SK-N-SH (cell line): Measurements from ENCODE around the gene VIPR2. TPM values are rescaled to one million over a fixed set of nuclear protein-coding genes. Genes with fewer than 3 reads are reported as not detected.

Experiments used
- CTCF ChIA-PET: fragments of 300-600, 350-600 bp; formaldehyde crosslinking; extraction: SDS; loops from one replicate; lab custom pipeline; 2021; lab: Yijun Ruan, JAX
- POLR2A ChIA-PET: fragments of 350-600 bp; sonication (Branson Sonifier 250); formaldehyde crosslinking; extraction: SDS; loops from one replicate; lab custom pipeline; 2020; ENCODE audit warnings: antibody characterized with exemption, inconsistent platforms; lab: Yijun Ruan, JAX
- DNase-seq: peaks from one replicate; pipeline ENCODE4 v3.0.0; 2012
- H2AFZ ChIP-seq: fragments of 200-600 bp; sonication (generic); 2 replicates; pipeline ENCODE4 v1.8.1; 2016; ENCODE audit warnings: antibody characterized with exemption, mild to moderate bottlenecking, low read depth
- H3F3A ChIP-seq: fragments of 200-600 bp; sonication (generic); replicated peaks from 2 replicates; pipeline ENCODE3; 2016; ENCODE audit warnings: antibody characterized with exemption, mild to moderate bottlenecking; ENCODE audit not compliant: insufficient read depth
- H3K27ac ChIP-seq, 2 experiments: fragments of 200-500 bp in 1 of 2; fragments of 200-600 bp in 1 of 2; sonication (Bioruptor generic) in 1 of 2; sonication (generic), shearing (Covaris generic) in 1 of 2; 2 replicates each; pipeline versions ENCODE4 v1.5.1 to v1.6.1; 2014 to 2016; ENCODE audit warnings: low read depth in 2 of 2, inconsistent platforms in 1 of 2, low read length in 1 of 2, mild to moderate bottlenecking in 1 of 2, mixed read lengths in 1 of 2
- H3K27me3 ChIP-seq: fragments of 200-600 bp; sonication (generic), shearing (Covaris generic); 2 replicates; pipeline ENCODE4 v1.6.1; 2016; ENCODE audit warnings: mixed run types; ENCODE audit not compliant: insufficient read depth
- H3K36me3 ChIP-seq, 2 experiments: fragments of 200-500 bp in 1 of 2; fragments of 200-600 bp in 1 of 2; sonication (Bioruptor generic) in 1 of 2; sonication (generic) in 1 of 2; replicated peaks in 1 of 2; 2 replicates each; pipeline versions ENCODE3 to v1.5.1; 2014 to 2016; ENCODE audit warnings: low read length in 1 of 2, mild to moderate bottlenecking in 1 of 2; ENCODE audit not compliant: insufficient read depth in 2 of 2, control insufficient read depth in 1 of 2
- H3K4me1 ChIP-seq, 2 experiments: fragments of 200-500 bp in 1 of 2; fragments of 200-600 bp in 1 of 2; sonication (Bioruptor generic) in 1 of 2; sonication (generic), shearing (Covaris generic) in 1 of 2; 2 replicates each; pipeline versions ENCODE4 v1.5.1 to v1.6.1; 2014 to 2016; ENCODE audit warnings: low read depth in 1 of 2, low read length in 1 of 2, mixed run types in 1 of 2; ENCODE audit not compliant: insufficient read depth in 2 of 2, control insufficient read depth in 1 of 2
- H3K4me2 ChIP-seq: fragments of 200-600 bp; sonication (generic), shearing (Covaris generic); 2 replicates; pipeline ENCODE4 v1.6.1; 2017; ENCODE audit warnings: mixed run types
- H3K4me3 ChIP-seq, 2 experiments: fragments of 200-500 bp in 1 of 2; fragments of 200-600 bp in 1 of 2; sonication (Bioruptor generic) in 1 of 2; sonication (generic), shearing (Covaris generic) in 1 of 2; 2 replicates each; pipeline versions ENCODE4 v1.5.1 to v1.8.1; 2014 to 2016; ENCODE audit warnings: low read depth in 2 of 2, inconsistent platforms in 1 of 2, low read length in 1 of 2, mild to moderate bottlenecking in 1 of 2, mixed read lengths in 1 of 2, moderate library complexity in 1 of 2
- H3K79me2 ChIP-seq: fragments of 200-600 bp; sonication (generic); 2 replicates; pipeline ENCODE4 v1.8.1; 2017; ENCODE audit warnings: mild to moderate bottlenecking; ENCODE audit not compliant: insufficient read depth
- H3K9ac ChIP-seq: fragments of 200-600 bp; sonication (generic); 2 replicates; pipeline ENCODE4 v1.6.1; 2017; ENCODE audit warnings: mixed run types
- H3K9me2 ChIP-seq: fragments of 200-600 bp; sonication (generic); 2 replicates; pipeline ENCODE4 v1.6.1; 2017; ENCODE audit warnings: mixed run types
- H3K9me3 ChIP-seq: fragments of 200-600 bp; sonication (generic); 2 replicates; pipeline ENCODE4 v1.6.1; 2017; ENCODE audit warnings: mixed run types, mild to moderate bottlenecking, moderate library complexity
- H4K20me1 ChIP-seq: fragments of 200-600 bp; sonication (generic); 2 replicates; pipeline ENCODE4 v1.6.1; 2017; ENCODE audit warnings: mild to moderate bottlenecking, mixed run types; ENCODE audit not compliant: insufficient read depth
- CHD2 ChIP-seq: fragments of 150-350 bp; IDR thresholded peaks from 2 replicates; pipeline ENCODE4 v1.6.1; 2018; ENCODE audit warnings: low read length; ENCODE audit not compliant: partially characterized antibody
- ELF1 ChIP-seq: IDR thresholded peaks from 2 replicates; pipeline ENCODE4 v1.4.0; 2012
- EP300 ChIP-seq, 2 experiments: IDR thresholded peaks; 2 replicates each; pipeline versions ENCODE4 v1.4.0 to v1.6.1; 2012; ENCODE audit warnings: borderline replicate concordance in 1 of 2, low read depth in 1 of 2, low read length in 1 of 2
- FOSL2 ChIP-seq: IDR thresholded peaks from 2 replicates; pipeline ENCODE4 v1.4.0; 2012; ENCODE audit warnings: low read depth, mild to moderate bottlenecking, moderate library complexity, borderline replicate concordance
- FOXM1 ChIP-seq: IDR thresholded peaks from 2 replicates; pipeline ENCODE4 v1.4.0; 2012; ENCODE audit warnings: low read depth, mild to moderate bottlenecking
- GABPA ChIP-seq: IDR thresholded peaks from 2 replicates; pipeline ENCODE4 v1.4.0; 2012; ENCODE audit warnings: low read depth, mild to moderate bottlenecking
- GATA2 ChIP-seq: sonication (generic); formaldehyde crosslinking; IDR thresholded peaks from 2 replicates; pipeline ENCODE4 v1.5.0; 2020; ENCODE audit warnings: mild to moderate bottlenecking, missing genetic modification reagents
- MEF2A ChIP-seq: IDR thresholded peaks from 2 replicates; pipeline ENCODE4 v1.4.0; 2012; ENCODE audit warnings: low read depth, borderline replicate concordance
- MXI1 ChIP-seq: IDR thresholded peaks from 2 replicates; pipeline ENCODE4 v1.6.1; 2012; ENCODE audit warnings: mild to moderate bottlenecking, low read depth, low read length, improper control_type of control experiment
- PBX3 ChIP-seq: IDR thresholded peaks from 2 replicates; pipeline ENCODE4; 2012
- POLR2AphosphoS5 ChIP-seq: IDR thresholded peaks from 2 replicates; pipeline ENCODE4 v1.6.1; 2012; ENCODE audit warnings: low read depth, low read length
- RCOR1 ChIP-seq: fragments of 150-350 bp; IDR thresholded peaks from 2 replicates; pipeline ENCODE4 v1.6.1; 2017; ENCODE audit warnings: antibody characterized with exemption, low read length
- RXRA ChIP-seq: IDR thresholded peaks from 2 replicates; pipeline ENCODE4 v1.4.0; 2012; ENCODE audit warnings: low read depth, mild to moderate bottlenecking, borderline replicate concordance
- SMC3 ChIP-seq: IDR thresholded peaks from 2 replicates; pipeline ENCODE4 v1.6.1; 2012; ENCODE audit warnings: low read depth, low read length, improper control_type of control experiment
- TEAD4 ChIP-seq: IDR thresholded peaks from 2 replicates; pipeline ENCODE4 v1.4.0; 2012; ENCODE audit warnings: mild to moderate bottlenecking, borderline replicate concordance; ENCODE audit not compliant: insufficient read depth
- YY1 ChIP-seq: IDR thresholded peaks from 2 replicates; pipeline ENCODE4 v1.4.0; 2012; ENCODE audit warnings: low read depth, mild to moderate bottlenecking
- WGBS: methylation state at CpG from one replicate; pipeline ENCODE4 v1.1.6; 2017; ENCODE audit warnings: low lambda C conversion rate; 5-methylcytosine and 5-hydroxymethylcytosine counted together
- polyA plus RNA-seq, 3 experiments: library from polyadenylated mRNA; depleted of rRNA; stranded (reverse); fragments of >200 nt; gene quantifications; 2 replicates each; pipeline ENCODE4 v1.2.3, GENCODE V29; 2012
- TF ChIP-seq, protein P1 (sequence below): IDR thresholded peaks from 2 replicates; pipeline ENCODE4 v1.4.0; 2012; ENCODE audit warnings: low read depth, borderline replicate concordance
- TF ChIP-seq, protein P2 (sequence below): fragments of 150-350 bp; IDR thresholded peaks from 2 replicates; pipeline ENCODE4 v1.6.1; 2017; ENCODE audit warnings: antibody characterized with exemption, low read length, low read depth, borderline replicate concordance
- TF ChIP-seq, protein P3 (sequence below): fragments of 150-350 bp; IDR thresholded peaks from 2 replicates; pipeline ENCODE4 v1.6.1; 2016; ENCODE audit warnings: mild to moderate bottlenecking, low read depth, low read length

VIPR2 gene
- polyA plus RNA-seq, 1 of the 3 experiments (the other 2 are of a cell fraction): not detected

GRCh38 chr7:159016591-159016990 lies 128.1 kb downstream of the VIPR2 start:
- POLR2A ChIA-PET: no interaction called here
- no peak for TF ChIP-seq GATA2 (CRISPR knock-in tag)
- no peak for TF ChIP-seq CHD2
- no peak for TF ChIP-seq POLR2AphosphoS5
- no peak for TF ChIP-seq FOXM1
- TF ChIP-seq EP300 (IDR thresholded peaks at IDR 0.05; ENCODE audit: borderline replicate concordance in 1 of 2, low read depth in 1 of 2, low read length in 1 of 2): no peak
- TF ChIP-seq, protein P1, sequence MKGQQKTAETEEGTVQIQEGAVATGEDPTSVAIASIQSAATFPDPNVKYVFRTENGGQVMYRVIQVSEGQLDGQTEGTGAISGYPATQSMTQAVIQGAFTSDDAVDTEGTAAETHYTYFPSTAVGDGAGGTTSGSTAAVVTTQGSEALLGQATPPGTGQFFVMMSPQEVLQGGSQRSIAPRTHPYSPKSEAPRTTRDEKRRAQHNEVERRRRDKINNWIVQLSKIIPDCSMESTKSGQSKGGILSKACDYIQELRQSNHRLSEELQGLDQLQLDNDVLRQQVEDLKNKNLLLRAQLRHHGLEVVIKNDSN: no peak
- no peak for TF ChIP-seq MXI1
- no peak for TF ChIP-seq RXRA
- TF ChIP-seq SMC3: no peak
- TF ChIP-seq YY1: no peak
- no peak for TF ChIP-seq MEF2A
- TF ChIP-seq ELF1: no peak
- TF ChIP-seq GABPA: no peak

DNA sequence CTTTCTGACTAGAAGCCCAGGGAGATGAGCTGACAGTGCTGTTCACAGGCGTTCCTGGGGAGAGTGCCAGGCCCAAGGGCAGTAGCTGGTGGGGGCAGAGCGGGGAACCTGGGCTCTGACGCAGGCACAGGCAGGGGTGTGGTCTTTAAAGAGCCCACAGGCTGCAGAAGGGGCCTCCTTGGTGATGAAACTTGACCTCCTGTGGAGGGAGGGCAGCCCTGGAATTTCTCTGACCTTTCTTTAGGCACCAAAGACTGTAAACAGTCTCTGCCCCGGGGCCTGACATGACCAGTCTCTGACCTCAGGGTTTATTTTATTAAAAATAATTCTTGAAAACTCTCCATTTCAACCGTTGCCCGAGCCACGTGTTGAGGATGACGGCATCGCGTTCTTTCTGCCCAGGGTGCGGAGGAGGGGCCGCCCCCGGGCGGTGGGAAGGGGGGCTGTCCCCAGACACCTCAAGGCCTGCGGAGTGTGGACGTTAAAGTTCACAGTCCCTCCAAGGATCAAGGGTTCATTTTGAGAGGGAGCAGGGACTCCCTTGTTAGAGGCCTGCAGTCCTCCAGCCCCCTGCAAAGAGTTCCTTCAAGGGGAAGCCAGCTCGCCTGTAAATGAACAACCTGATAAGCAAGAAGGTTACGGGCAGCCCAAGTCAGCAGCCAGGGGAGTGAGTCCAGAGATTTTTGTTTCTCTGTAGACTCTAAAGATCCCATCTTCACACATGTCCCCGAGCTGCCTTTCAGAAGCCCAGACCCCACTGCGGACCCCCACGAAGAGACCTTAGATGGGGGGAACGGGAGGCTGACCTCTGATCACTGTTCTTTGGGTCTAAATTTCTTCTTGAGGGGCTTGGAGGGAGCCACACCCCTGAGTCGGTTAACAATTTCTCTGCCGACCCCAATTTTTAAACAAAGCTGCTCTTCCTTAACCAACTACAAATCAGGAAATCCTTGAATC lies 128.9 kb downstream of the VIPR2 start:
- H3K4me1 ChIP-seq: peaks cover 0 to 17% of the 10 kb centered on the region in 2 experiments; a peak in 1 of 4 replicates
- no peak overlapping the region for H3K9ac ChIP-seq
- no peak overlapping the region for H3K4me3 ChIP-seq
- POLR2A ChIA-PET: interaction anchor here (0.7 kb wide), 1 partner anchor 604 kb away, joined by 3 read pairs; no protein-coding TSS in a partner anchor
- no peak overlapping the region for H3K4me2 ChIP-seq
- H4K20me1 ChIP-seq: no peaks in the 10 kb centered on the region
- no peaks in the 10 kb centered on the region for H3K27me3 ChIP-seq
- CTCF ChIA-PET: interaction anchor here (1.1 to 1.2 kb wide), 3 partner anchors 12 to 39 kb away, joined by 3 to 4 read pairs (median 4); no protein-coding TSS in a partner anchor
- no peak overlapping the region for H3K27ac ChIP-seq
- H3K9me3 ChIP-seq: no peaks in the 10 kb centered on the region
- H2AFZ ChIP-seq: no peak overlapping the region
- no peaks in the 10 kb centered on the region for H3F3A ChIP-seq
- H3K36me3 ChIP-seq: no peaks in the 10 kb centered on the region
- no peak for DNase-seq
- no peaks in the 10 kb centered on the region for H3K79me2 ChIP-seq
- no peaks in the 10 kb centered on the region for H3K9me2 ChIP-seq
- 41% methylated on average over 24 of the region's 24 CpGs for WGBS
- no peak for TF ChIP-seq PBX3
- TF ChIP-seq, protein P2, sequence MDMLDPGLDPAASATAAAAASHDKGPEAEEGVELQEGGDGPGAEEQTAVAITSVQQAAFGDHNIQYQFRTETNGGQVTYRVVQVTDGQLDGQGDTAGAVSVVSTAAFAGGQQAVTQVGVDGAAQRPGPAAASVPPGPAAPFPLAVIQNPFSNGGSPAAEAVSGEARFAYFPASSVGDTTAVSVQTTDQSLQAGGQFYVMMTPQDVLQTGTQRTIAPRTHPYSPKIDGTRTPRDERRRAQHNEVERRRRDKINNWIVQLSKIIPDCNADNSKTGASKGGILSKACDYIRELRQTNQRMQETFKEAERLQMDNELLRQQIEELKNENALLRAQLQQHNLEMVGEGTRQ: no peak
- TF ChIP-seq, protein P3, sequence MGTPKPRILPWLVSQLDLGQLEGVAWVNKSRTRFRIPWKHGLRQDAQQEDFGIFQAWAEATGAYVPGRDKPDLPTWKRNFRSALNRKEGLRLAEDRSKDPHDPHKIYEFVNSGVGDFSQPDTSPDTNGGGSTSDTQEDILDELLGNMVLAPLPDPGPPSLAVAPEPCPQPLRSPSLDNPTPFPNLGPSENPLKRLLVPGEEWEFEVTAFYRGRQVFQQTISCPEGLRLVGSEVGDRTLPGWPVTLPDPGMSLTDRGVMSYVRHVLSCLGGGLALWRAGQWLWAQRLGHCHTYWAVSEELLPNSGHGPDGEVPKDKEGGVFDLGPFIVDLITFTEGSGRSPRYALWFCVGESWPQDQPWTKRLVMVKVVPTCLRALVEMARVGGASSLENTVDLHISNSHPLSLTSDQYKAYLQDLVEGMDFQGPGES: no peak
- no peak for TF ChIP-seq RCOR1
- TF ChIP-seq MXI1: no peak
- no peak for TF ChIP-seq FOSL2
- TF ChIP-seq GATA2 (CRISPR knock-in tag): no peak
- no peak for TF ChIP-seq GABPA
- no peak for TF ChIP-seq TEAD4

More at GRCh38 chr7:159016591-159016990, 128.1 kb downstream of the VIPR2 start:
- no peak overlapping the region for H3K27ac ChIP-seq
- no peaks in the 10 kb centered on the region for H4K20me1 ChIP-seq
- no peak for DNase-seq
- no peaks in the 10 kb centered on the region for H3K9me2 ChIP-seq
- H3K79me2 ChIP-seq: no peaks in the 10 kb centered on the region
- H3K4me3 ChIP-seq: no peak overlapping the region
- no peaks in the 10 kb centered on the region for H3K27me3 ChIP-seq
- H3K9ac ChIP-seq: no peak overlapping the region
- no peaks in the 10 kb centered on the region for H3F3A ChIP-seq
- 84% methylated on average over 19 of the region's 19 CpGs for WGBS
- no peaks in the 10 kb centered on the region for H3K9me3 ChIP-seq
- peaks cover 0 to 17% of the 10 kb centered on the region in 2 experiments; a peak in 1 of 4 replicates for H3K4me1 ChIP-seq
- no peak overlapping the region for H3K4me2 ChIP-seq
- H3K36me3 ChIP-seq: no peaks in the 10 kb centered on the region
- H2AFZ ChIP-seq: no peak overlapping the region
- CTCF ChIA-PET: interaction anchor here (1.1 to 1.2 kb wide), 2 partner anchors 12 to 14 kb away, joined by 4 read pairs; no protein-coding TSS in a partner anchor
